ENCODE results near the gene CDC42SE2. TPM values are rescaled to one million over a fixed set of nuclear protein-coding genes. Genes with fewer than 3 reads are reported as not detected.

Gene CDC42SE2
- total RNA-seq, 1 donor from 2014 or later = 23.6 TPM

DNA sequence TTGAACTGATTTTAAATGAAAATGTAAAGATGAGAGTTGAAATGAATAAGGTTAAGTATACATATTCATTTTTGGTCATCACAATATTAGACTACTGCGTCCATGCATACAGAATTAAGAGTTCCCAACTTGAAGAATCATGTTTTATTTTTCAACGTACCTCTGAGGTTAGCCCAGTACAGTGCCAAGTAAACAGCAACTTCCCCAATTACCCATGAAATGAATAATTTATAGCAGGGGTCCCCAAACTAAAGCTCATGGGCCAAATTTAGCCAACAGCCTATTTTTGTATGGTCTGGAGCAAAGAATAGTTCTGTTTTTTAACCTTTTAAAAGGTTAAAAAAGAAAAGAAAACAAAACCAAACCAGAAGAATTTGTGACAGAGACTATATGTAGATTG lies 167.9 kb downstream of the CDC42SE2 start:
- no peaks in the 10 kb centered on the region for H3K4me1 Mint-ChIP-seq
- H3K27ac Mint-ChIP-seq = no peak overlapping the region
- DNase-seq (ENCODE audit: low spot score in 2 of 2, unreplicated experiment in 2 of 2) = no peak
- H3K27me3 Mint-ChIP-seq (ENCODE audit: low read depth) = no peaks in the 10 kb centered on the region
- no peak overlapping the region for H3K4me3 Mint-ChIP-seq
- H3K36me3 Mint-ChIP-seq = peaks cover 41% of the 10 kb centered on the region
- no peak for TF ChIP-seq CTCF (IDR thresholded peaks at IDR 0.05; ENCODE audit: unreplicated experiment)
- no peaks in the 10 kb centered on the region for H3K9me3 Mint-ChIP-seq

DNA sequence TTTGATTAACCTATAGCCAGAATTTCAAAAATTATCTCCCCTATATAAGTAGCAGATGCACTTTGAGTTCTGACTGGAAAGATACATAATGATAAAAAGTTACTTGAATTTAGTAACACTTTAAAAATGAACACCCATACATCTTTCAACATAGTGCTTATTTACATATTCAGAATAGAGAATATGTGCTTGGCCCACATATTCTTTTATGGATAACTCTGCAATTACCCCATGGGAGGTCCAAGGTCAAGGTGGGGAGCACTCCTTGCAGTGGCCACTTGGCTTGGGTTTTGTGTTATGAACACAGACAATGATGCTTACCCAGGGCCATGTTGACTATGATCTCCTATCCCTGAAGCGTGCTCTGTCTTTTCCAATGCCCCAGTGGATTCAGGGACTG lies 169.3 kb downstream of the CDC42SE2 start:
- no peak for DNase-seq (ENCODE audit: low spot score in 2 of 2, unreplicated experiment in 2 of 2)
- peaks cover 43% of the 10 kb centered on the region for H3K36me3 Mint-ChIP-seq

GRCh38 chr5:131436081-131436480 lies 172.2 kb downstream of the CDC42SE2 start:
- Mint-ChIP-seq H3K27ac (no peak overlapping the region), H3K36me3 (peaks cover 38% of the 10 kb centered on the region), H3K4me1 (no peaks in the 10 kb centered on the region), H3K4me3 (no peak overlapping the region), H3K27me3 (ENCODE audit: low read depth) (no peaks in the 10 kb centered on the region), H3K9me3 (no peaks in the 10 kb centered on the region)
- TF ChIP-seq CTCF (IDR thresholded peaks at IDR 0.05; ENCODE audit: unreplicated experiment) = no peak
- no peak for DNase-seq (ENCODE audit: low spot score in 2 of 2, unreplicated experiment in 2 of 2)

More for the DNA sequence above, 169.3 kb downstream of the CDC42SE2 start:
- no peak for TF ChIP-seq CTCF (IDR thresholded peaks at IDR 0.05; ENCODE audit: unreplicated experiment)
- Mint-ChIP-seq H3K4me3 (no peak overlapping the region), H3K27me3 (ENCODE audit: low read depth) (no peaks in the 10 kb centered on the region), H3K27ac (no peak overlapping the region), H3K4me1 (no peaks in the 10 kb centered on the region), H3K9me3 (no peaks in the 10 kb centered on the region)

DNA sequence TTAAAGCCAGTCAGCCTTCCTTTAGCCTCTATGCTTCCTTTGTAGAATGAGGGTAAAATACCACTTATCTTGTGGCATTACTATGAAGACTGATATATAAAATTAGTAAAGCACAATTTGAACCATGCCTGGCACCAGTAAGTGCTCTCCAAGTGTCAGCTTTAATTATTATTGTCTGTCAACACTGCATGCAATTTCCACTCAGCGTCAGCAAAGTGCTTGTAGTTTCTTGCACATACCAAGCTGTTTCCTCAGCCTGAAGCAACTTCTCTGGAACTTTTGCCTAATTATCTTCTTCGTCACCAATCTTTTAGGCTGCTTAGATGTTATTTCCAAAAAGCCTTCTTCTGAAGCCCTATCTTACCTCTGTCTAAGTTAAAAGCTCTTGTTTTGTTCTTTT lies 177.3 kb downstream of the CDC42SE2 start:
- Mint-ChIP-seq H3K27ac (no peak overlapping the region), H3K36me3 (peaks cover 26% of the 10 kb centered on the region), H3K27me3 (ENCODE audit: low read depth) (no peaks in the 10 kb centered on the region), H3K4me3 (no peak overlapping the region), H3K4me1 (no peaks in the 10 kb centered on the region), H3K9me3 (no peaks in the 10 kb centered on the region)
- no peak for DNase-seq (ENCODE audit: low spot score in 2 of 2, unreplicated experiment in 2 of 2)
- TF ChIP-seq CTCF (IDR thresholded peaks at IDR 0.05; ENCODE audit: unreplicated experiment) = no peak

Other genes with a start within 250 kb of the CDC42SE2 start
- 180 to 194 TPM (median 187 TPM) in 3 replicates for gene HINT1, start 98.8 kb upstream of the CDC42SE2 start, total RNA-seq
- 5.4 to 8.6 TPM (median 6.3 TPM) in 3 replicates for gene LYRM7, start 93.1 kb upstream of the CDC42SE2 start, total RNA-seq